ENCODE results near the gene OR7C1.
A peak's percentile ranks its signal among the peaks of the same experiment; 100 is the strongest.
"Not testable (repeated sequence)": the region's sequence is repeated elsewhere in the genome, so short reads cannot be mapped to it uniquely, and the experiment has no call there.

OR7C1 gene

DNA sequence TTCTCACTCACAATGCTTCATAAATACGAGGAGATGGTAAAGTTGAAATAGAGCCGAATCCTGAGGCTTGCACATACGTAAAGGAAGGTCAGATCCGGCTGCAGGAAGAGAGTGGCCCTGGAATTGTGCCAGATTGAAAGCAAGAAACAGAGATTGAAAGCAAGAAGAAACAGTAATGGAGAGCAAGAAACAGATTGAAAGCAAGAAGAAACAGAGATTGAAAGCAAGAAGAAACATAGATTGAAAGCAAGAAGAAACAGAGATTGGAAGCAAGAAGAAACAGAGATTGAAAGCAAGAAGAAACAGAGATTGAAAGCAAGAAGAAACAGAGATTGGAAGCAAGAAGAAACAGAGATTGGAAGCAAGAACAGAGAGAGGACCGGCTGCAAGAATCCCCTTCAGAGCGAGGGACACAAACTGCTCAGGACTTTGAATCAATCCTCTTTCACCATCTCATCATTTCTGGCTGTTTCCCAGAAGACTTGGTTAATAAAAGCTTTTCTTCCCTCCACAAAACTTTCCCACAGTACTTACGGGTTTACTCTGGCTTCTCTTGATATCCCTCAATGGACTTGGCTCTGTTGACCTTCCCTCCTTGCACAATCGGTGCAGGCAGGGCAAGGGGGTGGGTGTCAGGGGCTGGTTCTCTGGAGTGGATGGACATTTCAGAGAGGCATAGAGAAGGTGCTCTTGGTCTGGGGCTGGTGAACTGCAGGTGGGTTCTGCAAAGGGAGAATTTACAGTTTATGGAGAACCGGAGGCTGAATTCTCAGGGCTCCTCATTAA is 25.5 kb downstream of the OR7C1 start:
- no peak for ATAC-seq (replicated peaks)
- Mint-ChIP-seq H3K4me3 (no peak overlapping the region), H3K27ac (no peak overlapping the region), H3K27me3 (no peaks in the 10 kb centered on the region), H3K9me3 (no peaks in the 10 kb centered on the region), H3K36me3 (no peaks in the 10 kb centered on the region), H3K4me1 (peaks cover 4 to 6% of the 10 kb centered on the region in 2 donors)
- DNase-seq = no peak

GRCh38 chr19:14804765-14805164 is 30.2 kb downstream of the OR7C1 start:
- H3K4me1 Mint-ChIP-seq = peaks cover 4 to 6% of the 10 kb centered on the region in 2 donors
- ATAC-seq (replicated peaks) = no peak
- no peak overlapping the region for H3K27ac Mint-ChIP-seq
- peaks cover 2 to 3% of the 10 kb centered on the region in 2 donors for H3K27me3 Mint-ChIP-seq
- no peaks in the 10 kb centered on the region for H3K9me3 Mint-ChIP-seq
- H3K36me3 Mint-ChIP-seq = no peaks in the 10 kb centered on the region
- no peak overlapping the region for H3K4me3 Mint-ChIP-seq
- no peak for DNase-seq

GRCh38 chr19:14798760-14799159 is 36.2 kb downstream of the OR7C1 start:
- no peaks in the 10 kb centered on the region for H3K9me3 Mint-ChIP-seq
- H3K4me1 Mint-ChIP-seq = no peaks in the 10 kb centered on the region
- no peaks in the 10 kb centered on the region for H3K36me3 Mint-ChIP-seq
- ATAC-seq (replicated peaks) (no peak), DNase-seq (no peak)
- no peak overlapping the region for H3K27ac Mint-ChIP-seq
- H3K4me3 Mint-ChIP-seq = no peak overlapping the region
- peaks cover 9 to 12% of the 10 kb centered on the region in 2 donors for H3K27me3 Mint-ChIP-seq

DNA sequence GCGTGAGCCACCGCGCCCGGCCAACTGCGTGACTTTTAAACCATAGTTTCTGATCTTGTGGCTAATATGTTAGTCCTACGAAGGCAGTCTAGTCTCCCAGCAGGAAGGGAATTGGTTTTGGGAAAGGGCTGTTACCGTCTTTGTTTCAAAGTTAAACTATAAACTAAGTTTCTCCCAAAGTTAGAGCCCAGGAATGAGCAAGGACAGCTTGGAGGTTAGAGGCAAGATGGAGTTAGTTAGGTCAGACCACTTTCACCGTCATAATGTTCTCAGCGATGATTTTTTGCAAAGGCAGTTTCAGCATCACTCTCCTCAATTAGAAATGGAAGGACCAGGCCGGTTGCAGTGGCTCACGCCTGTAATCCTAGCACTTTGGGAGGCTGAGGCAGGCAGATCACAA is 39.0 kb downstream of the OR7C1 start:
- H3K27me3 Mint-ChIP-seq = peaks cover 9 to 12% of the 10 kb centered on the region in 2 donors
- ATAC-seq (replicated peaks) = no peak

GRCh38 chr19:14795078-14795721 is 39.8 kb downstream of the OR7C1 start:
- Mint-ChIP-seq H3K9me3 (no peaks in the 10 kb centered on the region), H3K4me3 (no peak overlapping the region), H3K4me1 (no peaks in the 10 kb centered on the region), H3K36me3 (no peaks in the 10 kb centered on the region), H3K27ac (no peak overlapping the region), H3K27me3 (peaks cover 9 to 12% of the 10 kb centered on the region in 2 donors)
- ATAC-seq (replicated peaks) (no peak), DNase-seq (no peak)

More for the DNA sequence above, 39.0 kb downstream of the OR7C1 start:
- no peaks in the 10 kb centered on the region for H3K9me3 Mint-ChIP-seq
- H3K36me3 Mint-ChIP-seq = no peaks in the 10 kb centered on the region
- no peak for DNase-seq
- H3K4me1 Mint-ChIP-seq = no peaks in the 10 kb centered on the region
- no peak overlapping the region for H3K4me3 Mint-ChIP-seq
- H3K27ac Mint-ChIP-seq = no peak overlapping the region

GRCh38 chr19:14792250-14792649 is 42.7 kb downstream of the OR7C1 start:
- not testable (repeated sequence) for H3K27ac Mint-ChIP-seq; H3K27me3 Mint-ChIP-seq; H3K36me3 Mint-ChIP-seq; H3K9me3 Mint-ChIP-seq; H3K4me3 Mint-ChIP-seq; DNase-seq; H3K4me1 Mint-ChIP-seq; ATAC-seq (replicated peaks)

GRCh38 chr19:14786421-14786851 is 48.5 kb downstream of the OR7C1 start:
- no peaks in the 10 kb centered on the region for H3K36me3 Mint-ChIP-seq
- no peaks in the 10 kb centered on the region for H3K9me3 Mint-ChIP-seq
- H3K4me1 Mint-ChIP-seq = peaks cover 24 to 42% of the 10 kb centered on the region in 2 donors
- H3K27me3 Mint-ChIP-seq = no peaks in the 10 kb centered on the region
- DNase-seq = no peak
- H3K4me3 Mint-ChIP-seq = peak overlapping the region; percentile 39 to 65
- peak overlapping the region; percentile 84 for H3K27ac Mint-ChIP-seq
- no peak for ATAC-seq (replicated peaks)

- not testable (repeated sequence) for H3K9me3 Mint-ChIP-seq, H3K36me3 Mint-ChIP-seq, H3K27me3 Mint-ChIP-seq
- peak; percentile 60 for ATAC-seq (replicated peaks)
- Mint-ChIP-seq H3K27ac (peak overlapping the region; percentile 95), H3K4me3 (peak overlapping the region; percentile 46 to 65), H3K4me1 (peaks cover 28 to 50% of the 10 kb centered on the region in 2 donors)
- DNase-seq = peak; percentile 71
Measured at GRCh38 chr19:14785102-14785793, 49.7 kb downstream of the OR7C1 start.

DNA sequence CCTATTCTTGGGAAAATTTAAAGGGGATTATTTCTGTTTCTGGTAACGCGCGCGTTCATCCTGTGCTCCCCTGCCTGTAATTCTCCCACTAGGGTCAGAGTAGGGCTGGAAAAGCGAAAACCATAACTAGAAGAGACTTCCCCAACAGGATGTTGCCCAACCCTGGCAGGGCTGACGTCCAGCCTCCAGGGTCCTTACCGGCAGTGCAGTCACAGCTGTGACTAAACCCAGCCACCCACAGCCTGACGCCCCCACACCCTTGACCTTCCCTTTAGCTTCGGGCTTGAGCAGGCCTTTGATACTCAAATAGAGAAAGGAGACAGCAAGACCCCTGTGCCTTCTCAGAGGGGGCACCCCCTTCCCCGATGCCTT is 50.3 kb downstream of the OR7C1 start:
- H3K9me3 Mint-ChIP-seq, H3K36me3 Mint-ChIP-seq, H3K27me3 Mint-ChIP-seq: not testable (repeated sequence)
- H3K4me1 Mint-ChIP-seq = peaks cover 28 to 50% of the 10 kb centered on the region in 2 donors
- peak overlapping the region; percentile 70 to 75 for H3K4me3 Mint-ChIP-seq
- DNase-seq = peak; percentile 84
- peak; percentile 92 to 93 for ATAC-seq (replicated peaks)
- peak overlapping the region; percentile 95 for H3K27ac Mint-ChIP-seq

DNA sequence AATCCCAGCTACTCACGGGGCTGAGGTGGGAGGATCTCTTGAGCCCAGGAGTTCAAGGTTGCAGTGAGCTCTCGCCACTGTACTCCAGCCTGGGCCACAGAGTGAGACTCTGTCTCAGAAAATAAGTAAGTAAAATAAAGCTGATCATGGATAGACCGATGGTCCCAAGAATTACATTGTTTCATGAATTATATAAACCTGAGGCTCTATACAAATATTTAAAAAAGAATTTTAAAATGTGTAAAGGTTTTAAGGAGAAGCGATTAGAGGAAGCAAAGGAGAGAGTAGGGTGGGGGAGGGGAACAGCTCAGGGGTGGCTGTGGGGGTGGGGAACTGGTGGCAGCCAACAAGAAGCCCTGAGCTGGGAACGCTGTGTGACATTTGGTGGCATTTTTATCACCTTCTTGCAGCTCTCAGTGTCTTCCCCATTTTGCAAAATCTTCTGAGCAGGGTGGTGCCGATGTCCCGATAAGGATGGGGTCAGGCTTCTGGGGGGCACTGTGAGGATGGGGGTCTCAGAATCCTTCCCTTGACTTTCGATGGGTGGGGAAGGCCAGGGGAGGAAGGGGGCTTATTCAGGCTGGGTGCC is 51.5 kb downstream of the OR7C1 start:
- H3K36me3 Mint-ChIP-seq, DNase-seq, H3K27me3 Mint-ChIP-seq, H3K9me3 Mint-ChIP-seq: not testable (repeated sequence)
- Mint-ChIP-seq H3K4me3 (peak overlapping the region; percentile 19 to 39), H3K27ac (peak overlapping the region; percentile 31), H3K4me1 (peaks cover 28 to 50% of the 10 kb centered on the region in 2 donors)
- ATAC-seq (replicated peaks) = peak in 1 of 2 donors; percentile 6

DNA sequence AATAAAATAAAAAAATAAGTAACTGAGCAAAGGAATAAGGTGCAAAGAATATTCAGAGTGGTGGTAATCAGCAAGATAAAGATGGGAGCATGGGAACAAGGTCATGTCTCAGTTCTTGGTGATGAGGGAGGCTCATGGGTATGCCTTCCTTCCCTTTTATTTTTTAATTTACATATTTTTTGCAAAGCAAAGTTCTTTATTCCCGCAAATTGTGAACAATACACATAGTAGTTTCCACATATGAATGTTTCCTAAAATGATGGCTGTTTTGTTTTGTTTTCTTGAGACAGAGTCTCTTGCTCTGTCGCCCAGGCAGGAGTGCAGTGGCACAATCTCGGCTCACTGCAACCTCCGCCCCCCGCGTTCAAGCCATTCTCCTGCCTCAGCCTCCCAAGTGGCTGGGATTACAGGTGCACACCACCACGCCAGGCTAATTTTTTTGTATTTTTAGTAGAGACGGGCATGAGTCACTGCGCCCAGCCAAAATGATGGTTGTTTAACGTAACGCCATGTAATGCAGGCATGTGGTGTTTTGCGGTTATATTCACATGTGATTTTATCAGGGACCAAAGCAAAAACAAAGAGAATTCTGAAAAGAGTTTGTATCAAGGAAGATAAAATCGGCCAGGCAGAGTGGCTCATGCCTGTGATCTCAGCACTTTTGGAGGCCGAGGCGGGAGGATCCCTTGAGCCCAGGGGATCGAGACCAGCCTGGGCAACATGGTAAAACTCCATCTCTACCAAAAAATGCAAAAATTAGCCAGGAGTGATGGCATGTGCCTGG is 52.2 kb downstream of the OR7C1 start:
- Mint-ChIP-seq H3K4me3 (no peak overlapping the region), H3K9me3 (no peaks in the 10 kb centered on the region), H3K27me3 (no peaks in the 10 kb centered on the region), H3K27ac (peak overlapping the region; percentile 14), H3K4me1 (peaks cover 27 to 56% of the 10 kb centered on the region in 2 donors), H3K36me3 (no peaks in the 10 kb centered on the region)
- ATAC-seq (replicated peaks) = no peak
- no peak for DNase-seq

- H3K9me3 Mint-ChIP-seq; H3K27me3 Mint-ChIP-seq; H3K27ac Mint-ChIP-seq; H3K36me3 Mint-ChIP-seq; H3K4me3 Mint-ChIP-seq; DNase-seq; ATAC-seq (replicated peaks): not testable (repeated sequence)
- peaks cover 28 to 61% of the 10 kb centered on the region in 2 donors for H3K4me1 Mint-ChIP-seq
Measured at GRCh38 chr19:14781713-14782536, 53.1 kb downstream of the OR7C1 start.

DNA sequence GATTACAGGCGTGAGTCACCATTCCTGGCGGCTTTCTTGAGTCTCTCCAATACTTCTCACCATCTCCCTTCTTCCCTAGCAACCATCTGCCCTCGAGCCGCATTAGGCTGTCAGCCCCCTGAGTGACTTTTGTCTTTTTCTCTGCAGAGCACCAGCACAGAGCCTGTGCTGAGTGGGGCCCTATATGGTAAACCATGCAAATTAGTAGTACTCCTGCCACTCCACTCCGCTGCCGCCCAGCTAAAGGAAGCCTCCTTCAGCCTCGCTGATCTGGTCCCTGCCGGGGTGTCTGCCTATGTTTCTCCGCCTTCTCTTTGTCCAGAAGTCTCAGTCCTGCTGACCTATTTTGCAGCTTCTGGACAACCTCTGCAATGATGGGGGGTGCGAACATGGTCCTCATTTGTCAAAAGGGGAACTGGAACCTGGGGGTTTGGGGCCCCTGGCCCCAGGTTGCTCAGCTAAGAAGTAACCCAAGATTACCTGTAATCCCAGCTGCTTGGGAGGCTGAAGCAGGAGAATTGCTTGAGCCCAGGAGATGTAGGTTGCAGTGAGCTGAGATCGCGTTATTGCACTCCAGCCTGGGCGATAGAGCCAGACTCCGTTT is 54.3 kb downstream of the OR7C1 start:
- not testable (repeated sequence) for H3K4me3 Mint-ChIP-seq; H3K27ac Mint-ChIP-seq; DNase-seq; H3K36me3 Mint-ChIP-seq; H3K27me3 Mint-ChIP-seq; ATAC-seq (replicated peaks); H3K9me3 Mint-ChIP-seq
- H3K4me1 Mint-ChIP-seq = peaks cover 24 to 61% of the 10 kb centered on the region in 2 donors

Measured in stimulated activated naive B cell treated with anti-CD40 and anti-IgM and Interleukin-4, amounts not matched to agents 10 μg/mL and 1 μg/mL and 100 μg/mL, for 72 hours (primary cell).